ENCODE data around the gene PLB1.

DNA sequence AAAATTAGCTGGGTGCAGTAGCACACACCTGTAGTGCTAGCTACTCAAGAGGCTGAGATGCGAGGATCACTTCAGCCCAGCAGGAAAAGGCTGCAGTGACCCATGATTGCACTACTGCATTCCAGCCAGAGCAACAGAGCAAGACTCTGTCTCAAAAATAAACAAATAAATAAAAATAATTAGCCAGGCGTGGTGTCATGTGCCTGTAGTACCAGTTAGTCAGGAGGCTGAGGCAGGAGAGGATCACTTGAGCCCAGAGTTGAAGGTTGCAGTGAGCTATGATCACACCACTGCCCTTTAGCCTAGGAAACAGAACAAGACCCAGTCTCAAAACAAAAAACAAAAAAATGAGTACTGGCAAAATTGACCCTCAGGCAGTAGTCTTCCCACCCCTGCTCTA is 193.9 kb downstream of the PLB1 start:
- TF ChIP-seq, protein P1, sequence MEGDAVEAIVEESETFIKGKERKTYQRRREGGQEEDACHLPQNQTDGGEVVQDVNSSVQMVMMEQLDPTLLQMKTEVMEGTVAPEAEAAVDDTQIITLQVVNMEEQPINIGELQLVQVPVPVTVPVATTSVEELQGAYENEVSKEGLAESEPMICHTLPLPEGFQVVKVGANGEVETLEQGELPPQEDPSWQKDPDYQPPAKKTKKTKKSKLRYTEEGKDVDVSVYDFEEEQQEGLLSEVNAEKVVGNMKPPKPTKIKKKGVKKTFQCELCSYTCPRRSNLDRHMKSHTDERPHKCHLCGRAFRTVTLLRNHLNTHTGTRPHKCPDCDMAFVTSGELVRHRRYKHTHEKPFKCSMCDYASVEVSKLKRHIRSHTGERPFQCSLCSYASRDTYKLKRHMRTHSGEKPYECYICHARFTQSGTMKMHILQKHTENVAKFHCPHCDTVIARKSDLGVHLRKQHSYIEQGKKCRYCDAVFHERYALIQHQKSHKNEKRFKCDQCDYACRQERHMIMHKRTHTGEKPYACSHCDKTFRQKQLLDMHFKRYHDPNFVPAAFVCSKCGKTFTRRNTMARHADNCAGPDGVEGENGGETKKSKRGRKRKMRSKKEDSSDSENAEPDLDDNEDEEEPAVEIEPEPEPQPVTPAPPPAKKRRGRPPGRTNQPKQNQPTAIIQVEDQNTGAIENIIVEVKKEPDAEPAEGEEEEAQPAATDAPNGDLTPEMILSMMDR (IDR thresholded peaks at IDR 0.05; ENCODE audit: borderline replicate concordance, extremely low read depth, low read length, poor library complexity, severe bottlenecking) = no peak
- TF ChIP-seq EZH2 (IDR thresholded peaks at IDR 0.05; ENCODE audit: borderline replicate concordance, low read depth, low read length, severe bottlenecking) = no peak

Data from DND-41 (cell line).